ENCODE measurements around the gene CHD9.

The CHD9 gene

GRCh38 chr16:53081686-53082407 lies 27.1 kb downstream of the CHD9 start:
- no peak overlapping the region for H3K4me3 ChIP-seq (ENCODE audit: low read length)
- H3K4me1 ChIP-seq (ENCODE audit: control insufficient read depth, insufficient read depth, low read length) = peaks cover 22% of the 10 kb centered on the region
- H3K9me3 ChIP-seq (ENCODE audit: control insufficient read depth, low read length) = no peaks in the 10 kb centered on the region
- H3K9ac ChIP-seq (ENCODE audit: low read length) = no peak overlapping the region
- no peaks in the 10 kb centered on the region for H3K27me3 ChIP-seq (ENCODE audit: control insufficient read depth, insufficient read depth, low read length)
- H3K36me3 ChIP-seq (ENCODE audit: control insufficient read depth, insufficient read depth, low read length) = no peaks in the 10 kb centered on the region

GRCh38 chr16:53082509-53082908 lies 27.7 kb downstream of the CHD9 start:
- H3K4me1 ChIP-seq (ENCODE audit: control insufficient read depth, insufficient read depth, low read length) = peaks cover 22% of the 10 kb centered on the region

GRCh38 chr16:53083119-53083518 lies 28.3 kb downstream of the CHD9 start:
- H3K4me1 ChIP-seq (ENCODE audit: control insufficient read depth, insufficient read depth, low read length) = peaks cover 22% of the 10 kb centered on the region

More at GRCh38 chr16:53082509-53082908, 27.7 kb downstream of the CHD9 start:
- Histone ChIP-seq H3K9me3 (ENCODE audit: control insufficient read depth, low read length) (no peaks in the 10 kb centered on the region), H3K27me3 (ENCODE audit: control insufficient read depth, insufficient read depth, low read length) (no peaks in the 10 kb centered on the region), H3K9ac (ENCODE audit: low read length) (no peak overlapping the region), H3K4me3 (ENCODE audit: low read length) (no peak overlapping the region), H3K36me3 (ENCODE audit: control insufficient read depth, insufficient read depth, low read length) (no peaks in the 10 kb centered on the region)

GRCh38 chr16:53084141-53084541 lies 29.4 kb downstream of the CHD9 start:
- H3K4me3 ChIP-seq (ENCODE audit: low read length) = no peak overlapping the region
- H3K4me1 ChIP-seq (ENCODE audit: control insufficient read depth, insufficient read depth, low read length) = peaks cover 22% of the 10 kb centered on the region
- H3K36me3 ChIP-seq (ENCODE audit: control insufficient read depth, insufficient read depth, low read length) = no peaks in the 10 kb centered on the region
- H3K9ac ChIP-seq (ENCODE audit: low read length) = no peak overlapping the region
- no peaks in the 10 kb centered on the region for H3K9me3 ChIP-seq (ENCODE audit: control insufficient read depth, low read length)
- H3K27me3 ChIP-seq (ENCODE audit: control insufficient read depth, insufficient read depth, low read length) = no peaks in the 10 kb centered on the region

More at GRCh38 chr16:53083119-53083518, 28.3 kb downstream of the CHD9 start:
- Histone ChIP-seq H3K27me3 (ENCODE audit: control insufficient read depth, insufficient read depth, low read length) (no peaks in the 10 kb centered on the region), H3K4me3 (ENCODE audit: low read length) (no peak overlapping the region), H3K9me3 (ENCODE audit: control insufficient read depth, low read length) (no peaks in the 10 kb centered on the region), H3K9ac (ENCODE audit: low read length) (no peak overlapping the region), H3K36me3 (ENCODE audit: control insufficient read depth, insufficient read depth, low read length) (no peaks in the 10 kb centered on the region)

- Histone ChIP-seq H3K36me3 (ENCODE audit: control insufficient read depth, insufficient read depth, low read length) (no peaks in the 10 kb centered on the region), H3K27me3 (ENCODE audit: control insufficient read depth, insufficient read depth, low read length) (no peaks in the 10 kb centered on the region), H3K9ac (ENCODE audit: low read length) (no peak overlapping the region), H3K4me1 (ENCODE audit: control insufficient read depth, insufficient read depth, low read length) (peaks cover 24% of the 10 kb centered on the region), H3K4me3 (ENCODE audit: low read length) (no peak overlapping the region), H3K9me3 (ENCODE audit: control insufficient read depth, low read length) (no peaks in the 10 kb centered on the region)
These were observed 30.0 kb downstream of the CHD9 start for GRCh38 chr16:53084746-53085334.

GRCh38 chr16:53085369-53085843 lies 30.6 kb downstream of the CHD9 start:
- peak overlapping the region; percentile 27 for H3K9ac ChIP-seq (ENCODE audit: low read length)

GRCh38 chr16:53085931-53086421 lies 31.2 kb downstream of the CHD9 start:
- Histone ChIP-seq H3K27me3 (ENCODE audit: control insufficient read depth, insufficient read depth, low read length) (no peaks in the 10 kb centered on the region), H3K9me3 (ENCODE audit: control insufficient read depth, low read length) (no peaks in the 10 kb centered on the region), H3K4me3 (ENCODE audit: low read length) (no peak overlapping the region), H3K36me3 (ENCODE audit: control insufficient read depth, insufficient read depth, low read length) (no peaks in the 10 kb centered on the region), H3K4me1 (ENCODE audit: control insufficient read depth, insufficient read depth, low read length) (peaks cover 24% of the 10 kb centered on the region), H3K9ac (ENCODE audit: low read length) (peak overlapping the region; percentile 27)

More at GRCh38 chr16:53085369-53085843, 30.6 kb downstream of the CHD9 start:
- no peaks in the 10 kb centered on the region for H3K36me3 ChIP-seq (ENCODE audit: control insufficient read depth, insufficient read depth, low read length)
- H3K27me3 ChIP-seq (ENCODE audit: control insufficient read depth, insufficient read depth, low read length) = no peaks in the 10 kb centered on the region
- H3K4me3 ChIP-seq (ENCODE audit: low read length) = no peak overlapping the region
- H3K9me3 ChIP-seq (ENCODE audit: control insufficient read depth, low read length) = no peaks in the 10 kb centered on the region
- peaks cover 20% of the 10 kb centered on the region for H3K4me1 ChIP-seq (ENCODE audit: control insufficient read depth, insufficient read depth, low read length)

- no peaks in the 10 kb centered on the region for H3K27me3 ChIP-seq (ENCODE audit: control insufficient read depth, insufficient read depth, low read length)
- H3K4me1 ChIP-seq (ENCODE audit: control insufficient read depth, insufficient read depth, low read length) = peaks cover 34% of the 10 kb centered on the region
These were observed 32.3 kb downstream of the CHD9 start for GRCh38 chr16:53087101-53087500.

GRCh38 chr16:53089434-53090285 lies 34.9 kb downstream of the CHD9 start:
- Histone ChIP-seq H3K36me3 (ENCODE audit: control insufficient read depth, insufficient read depth, low read length) (no peaks in the 10 kb centered on the region), H3K27me3 (ENCODE audit: control insufficient read depth, insufficient read depth, low read length) (no peaks in the 10 kb centered on the region), H3K9ac (ENCODE audit: low read length) (no peak overlapping the region), H3K4me1 (ENCODE audit: control insufficient read depth, insufficient read depth, low read length) (peaks cover 50% of the 10 kb centered on the region), H3K9me3 (ENCODE audit: control insufficient read depth, low read length) (no peaks in the 10 kb centered on the region), H3K4me3 (ENCODE audit: low read length) (no peak overlapping the region)

More at GRCh38 chr16:53087101-53087500, 32.3 kb downstream of the CHD9 start:
- H3K9me3 ChIP-seq (ENCODE audit: control insufficient read depth, low read length) = no peaks in the 10 kb centered on the region
- H3K9ac ChIP-seq (ENCODE audit: low read length) = no peak overlapping the region
- H3K36me3 ChIP-seq (ENCODE audit: control insufficient read depth, insufficient read depth, low read length) = no peaks in the 10 kb centered on the region
- H3K4me3 ChIP-seq (ENCODE audit: low read length) = no peak overlapping the region

GRCh38 chr16:53090286-53090590 lies 35.4 kb downstream of the CHD9 start:
- H3K4me1 ChIP-seq (ENCODE audit: control insufficient read depth, insufficient read depth, low read length) = peaks cover 48% of the 10 kb centered on the region
- no peaks in the 10 kb centered on the region for H3K27me3 ChIP-seq (ENCODE audit: control insufficient read depth, insufficient read depth, low read length)
- H3K9ac ChIP-seq (ENCODE audit: low read length) = no peak overlapping the region
- no peaks in the 10 kb centered on the region for H3K36me3 ChIP-seq (ENCODE audit: control insufficient read depth, insufficient read depth, low read length)
- no peak overlapping the region for H3K4me3 ChIP-seq (ENCODE audit: low read length)
- H3K9me3 ChIP-seq (ENCODE audit: control insufficient read depth, low read length) = no peaks in the 10 kb centered on the region

GRCh38 chr16:53090591-53091411 lies 36.0 kb downstream of the CHD9 start:
- no peak overlapping the region for H3K9ac ChIP-seq (ENCODE audit: low read length)
- peaks cover 42% of the 10 kb centered on the region for H3K4me1 ChIP-seq (ENCODE audit: control insufficient read depth, insufficient read depth, low read length)
- H3K36me3 ChIP-seq (ENCODE audit: control insufficient read depth, insufficient read depth, low read length) = no peaks in the 10 kb centered on the region
- H3K9me3 ChIP-seq (ENCODE audit: control insufficient read depth, low read length) = no peaks in the 10 kb centered on the region
- H3K27me3 ChIP-seq (ENCODE audit: control insufficient read depth, insufficient read depth, low read length) = no peaks in the 10 kb centered on the region
- no peak overlapping the region for H3K4me3 ChIP-seq (ENCODE audit: low read length)
